22Rv1 (cell line): ENCODE measurements around the gene TBC1D5.

Source experiments
- ZFX ChIP-seq: fragments of 450-650 bp; IDR thresholded peaks from 2 replicates; pipeline ENCODE4 v1.6.1; 2017; ENCODE audit warnings: antibody characterized with exemption, borderline replicate concordance
- TF ChIP-seq, protein P1 (sequence below): fragments of 450-650 bp; IDR thresholded peaks from 2 replicates; pipeline ENCODE4 v1.5.1; 2017; ENCODE audit warnings: mild to moderate bottlenecking

DNA sequence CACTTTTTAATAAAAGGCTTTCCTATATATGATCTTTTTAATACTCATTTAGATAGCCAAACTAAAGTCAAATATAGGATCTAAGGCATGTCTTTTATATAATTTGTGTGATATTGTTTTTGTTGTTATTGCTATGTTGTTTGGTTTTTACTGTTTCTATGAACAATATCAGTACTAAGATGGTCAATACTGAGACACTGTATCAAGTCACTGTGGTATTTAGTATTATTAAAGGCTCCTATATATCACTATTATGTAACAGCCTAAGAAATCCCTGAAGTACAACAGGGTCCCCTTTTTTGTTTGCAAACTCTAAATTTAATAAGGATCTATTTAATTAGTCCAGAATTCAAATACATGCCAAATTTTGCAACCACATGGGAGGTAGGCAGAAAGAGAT is 61.9 kb downstream of the TBC1D5 start:
- TF ChIP-seq, protein P1, sequence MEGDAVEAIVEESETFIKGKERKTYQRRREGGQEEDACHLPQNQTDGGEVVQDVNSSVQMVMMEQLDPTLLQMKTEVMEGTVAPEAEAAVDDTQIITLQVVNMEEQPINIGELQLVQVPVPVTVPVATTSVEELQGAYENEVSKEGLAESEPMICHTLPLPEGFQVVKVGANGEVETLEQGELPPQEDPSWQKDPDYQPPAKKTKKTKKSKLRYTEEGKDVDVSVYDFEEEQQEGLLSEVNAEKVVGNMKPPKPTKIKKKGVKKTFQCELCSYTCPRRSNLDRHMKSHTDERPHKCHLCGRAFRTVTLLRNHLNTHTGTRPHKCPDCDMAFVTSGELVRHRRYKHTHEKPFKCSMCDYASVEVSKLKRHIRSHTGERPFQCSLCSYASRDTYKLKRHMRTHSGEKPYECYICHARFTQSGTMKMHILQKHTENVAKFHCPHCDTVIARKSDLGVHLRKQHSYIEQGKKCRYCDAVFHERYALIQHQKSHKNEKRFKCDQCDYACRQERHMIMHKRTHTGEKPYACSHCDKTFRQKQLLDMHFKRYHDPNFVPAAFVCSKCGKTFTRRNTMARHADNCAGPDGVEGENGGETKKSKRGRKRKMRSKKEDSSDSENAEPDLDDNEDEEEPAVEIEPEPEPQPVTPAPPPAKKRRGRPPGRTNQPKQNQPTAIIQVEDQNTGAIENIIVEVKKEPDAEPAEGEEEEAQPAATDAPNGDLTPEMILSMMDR, result no peak
- no peak for TF ChIP-seq ZFX
